Measurements from ENCODE around the gene ALKBH4.
"Not testable (repeated sequence)": the region's sequence is repeated elsewhere in the genome, so short reads cannot be mapped to it uniquely, and the experiment has no call there.

DNA sequence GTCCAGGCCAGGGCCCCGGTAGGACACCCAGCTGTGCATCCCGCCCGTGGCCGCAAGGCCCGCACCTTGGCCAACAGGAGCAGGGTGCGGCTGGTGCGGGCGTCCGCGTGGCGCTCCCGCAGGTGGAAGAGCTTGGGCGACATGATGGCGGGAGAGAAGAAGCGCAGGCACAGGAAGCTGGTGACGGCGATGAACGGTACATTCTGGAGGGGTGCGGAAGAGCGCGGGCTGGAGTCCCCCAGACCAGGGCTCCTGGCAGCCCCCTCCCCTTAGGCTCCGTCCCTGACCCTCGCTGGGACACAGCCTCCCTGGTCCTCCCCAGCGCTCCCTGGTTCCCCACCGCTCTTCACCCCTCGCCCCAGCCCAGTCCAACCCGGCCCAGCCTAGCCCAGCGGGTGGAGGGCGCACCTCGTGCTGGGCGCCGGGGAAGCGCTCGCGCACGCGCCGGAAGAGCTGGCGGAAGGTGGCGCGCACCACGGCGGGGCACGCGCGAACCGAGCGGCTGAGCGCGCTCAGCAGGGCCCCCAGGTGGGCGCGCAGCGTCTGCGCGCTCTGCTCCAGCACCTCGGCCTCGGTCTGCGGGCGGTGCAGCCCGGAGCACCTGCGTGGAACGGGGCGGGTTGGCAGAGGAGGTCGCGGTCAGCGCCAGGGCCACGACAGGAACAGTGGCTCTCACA is 29.9 kb upstream of the ALKBH4 start:
- not testable (repeated sequence) for TF ChIP-seq CTCF, POLR2A (IDR thresholded peaks at IDR 0.05)
